Smooth muscle cell of the brain vasculature (primary cell): ENCODE data around the gene SLC9B2.
A peak's percentile ranks its signal among the peaks of the same experiment; 100 is the strongest.

Experiments used
- DNase-seq: peaks from one replicate; pipeline ENCODE4 v3.0.0-alpha.2; 2012; ENCODE audit warnings: low read depth, low spot score

Gene SLC9B2

DNA sequence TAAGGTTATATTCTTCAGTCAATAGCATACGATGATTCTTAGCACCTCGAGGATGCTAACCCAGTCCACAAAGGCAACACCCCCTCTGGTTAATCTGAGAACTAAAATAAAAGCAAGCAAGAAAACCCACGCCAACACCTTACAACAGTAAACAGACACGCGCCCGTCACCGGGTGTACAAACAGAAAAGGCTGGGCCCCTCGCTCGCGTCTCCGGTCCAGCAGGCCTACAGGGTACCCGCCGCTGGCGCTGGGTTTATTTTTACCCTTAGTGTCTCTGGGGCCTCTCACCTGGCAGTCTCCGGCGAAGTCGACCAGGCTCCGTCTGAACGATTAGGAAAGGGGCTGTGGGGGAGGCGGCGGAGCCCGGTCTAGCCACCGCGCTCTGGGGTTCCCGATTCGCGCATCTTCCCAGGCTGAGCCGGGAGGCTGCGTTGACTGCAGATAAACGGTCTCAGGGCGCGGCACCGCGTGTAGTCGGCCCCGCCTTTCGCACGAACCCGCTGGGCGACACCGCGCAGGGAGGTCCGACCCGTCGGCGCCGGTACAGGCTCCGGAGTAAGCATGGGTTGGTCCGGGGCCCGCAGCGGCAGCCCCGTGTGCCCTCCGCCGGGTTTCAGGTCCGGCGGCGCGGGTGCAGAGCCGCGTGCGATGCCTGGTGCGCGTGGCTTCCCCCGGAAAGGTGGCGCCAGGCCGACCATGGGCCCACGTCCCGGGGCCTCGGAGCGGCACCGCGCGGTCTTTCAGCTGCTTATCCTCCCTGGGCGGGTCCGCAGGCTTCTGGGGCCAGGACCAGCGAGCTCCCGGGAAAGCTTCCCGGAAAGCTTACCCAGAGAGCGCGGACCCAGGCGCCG is 441 bp downstream of the SLC9B2 start:
- peak; percentile 7 for DNase-seq

DNA sequence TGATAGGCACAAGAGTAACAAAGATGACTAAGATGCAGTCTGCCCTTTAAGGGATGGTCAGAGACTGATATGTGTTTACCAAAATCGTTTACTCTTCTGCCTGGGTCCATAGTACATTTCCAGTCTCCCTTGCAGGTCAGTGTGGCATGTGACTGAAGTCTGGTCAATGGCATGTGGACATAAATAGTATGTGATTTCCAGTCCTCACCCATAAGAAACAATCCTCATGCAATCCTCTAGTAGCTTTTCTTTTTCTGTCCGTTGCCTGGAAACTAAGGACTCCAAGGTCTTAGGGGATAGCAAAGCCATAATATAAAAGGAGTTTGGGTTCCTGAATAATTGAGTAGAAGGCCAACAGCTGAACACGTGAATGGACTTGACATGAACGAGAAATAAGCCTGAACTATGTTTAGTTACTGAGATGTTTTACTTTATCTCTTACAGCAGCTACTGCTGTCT is 1.1 kb downstream of the SLC9B2 start:
- DNase-seq, result no peak

DNA sequence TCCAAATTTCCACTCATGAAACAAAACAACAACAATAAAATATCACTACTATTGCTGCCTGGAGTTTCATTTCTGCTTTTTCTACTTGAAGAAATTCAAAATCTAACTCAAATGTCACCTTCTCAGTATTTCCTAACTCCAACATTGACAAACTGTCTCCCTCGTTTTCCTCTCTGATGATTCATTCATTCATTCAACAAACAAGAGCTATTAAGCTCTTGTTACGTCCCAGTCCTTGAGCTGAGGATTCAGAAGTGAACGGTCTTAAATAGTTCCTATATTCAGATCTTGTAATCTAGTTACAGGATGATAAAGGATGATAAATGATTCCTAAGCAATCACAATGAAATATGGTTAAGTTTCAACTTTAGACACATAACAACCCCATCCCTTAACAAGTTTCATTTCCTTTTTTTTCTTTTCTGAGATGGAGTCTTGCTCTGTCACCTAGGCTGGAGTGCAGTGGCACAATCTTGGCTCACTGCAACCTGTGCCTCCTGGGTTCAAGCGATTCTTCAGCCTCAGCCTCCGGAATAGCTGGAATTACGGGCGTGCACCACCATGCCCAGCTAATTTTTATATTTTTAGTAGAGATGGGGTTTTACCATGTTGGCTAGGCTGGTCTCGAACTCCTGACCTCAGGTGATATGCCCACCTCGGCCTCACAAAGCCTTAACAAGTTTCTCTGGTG is 1.7 kb downstream of the SLC9B2 start:
- no peak for DNase-seq

DNA sequence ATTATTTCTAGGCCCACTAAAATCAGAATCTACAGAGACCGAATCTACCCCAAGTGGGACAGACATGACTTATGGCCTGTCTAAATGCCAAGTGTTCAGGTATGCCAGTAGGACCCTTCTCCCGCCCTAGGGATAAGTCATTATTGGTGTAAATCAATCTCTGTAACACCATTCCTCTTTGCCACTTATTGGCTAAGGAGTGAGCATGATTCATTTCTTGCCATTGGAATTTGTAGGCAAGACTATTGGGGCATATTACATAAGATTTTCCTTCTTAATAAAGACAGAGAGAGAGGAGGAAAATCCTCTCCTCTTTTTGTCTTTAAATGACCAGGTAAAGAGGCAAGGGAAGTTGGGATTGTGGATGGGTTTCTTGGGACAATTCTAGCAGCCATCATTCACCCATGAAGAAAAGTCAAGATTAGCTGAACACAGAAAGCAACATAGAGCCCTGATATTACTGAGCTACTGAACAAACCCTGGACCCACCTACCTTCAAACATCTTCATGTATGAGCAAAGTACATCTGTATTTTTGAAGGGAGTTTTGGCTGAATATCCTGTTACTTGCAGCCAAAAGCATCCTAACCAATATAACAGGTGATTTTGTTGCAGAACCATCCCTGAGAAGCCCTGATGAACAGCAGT is 2.6 kb downstream of the SLC9B2 start:
- DNase-seq, result no peak

DNA sequence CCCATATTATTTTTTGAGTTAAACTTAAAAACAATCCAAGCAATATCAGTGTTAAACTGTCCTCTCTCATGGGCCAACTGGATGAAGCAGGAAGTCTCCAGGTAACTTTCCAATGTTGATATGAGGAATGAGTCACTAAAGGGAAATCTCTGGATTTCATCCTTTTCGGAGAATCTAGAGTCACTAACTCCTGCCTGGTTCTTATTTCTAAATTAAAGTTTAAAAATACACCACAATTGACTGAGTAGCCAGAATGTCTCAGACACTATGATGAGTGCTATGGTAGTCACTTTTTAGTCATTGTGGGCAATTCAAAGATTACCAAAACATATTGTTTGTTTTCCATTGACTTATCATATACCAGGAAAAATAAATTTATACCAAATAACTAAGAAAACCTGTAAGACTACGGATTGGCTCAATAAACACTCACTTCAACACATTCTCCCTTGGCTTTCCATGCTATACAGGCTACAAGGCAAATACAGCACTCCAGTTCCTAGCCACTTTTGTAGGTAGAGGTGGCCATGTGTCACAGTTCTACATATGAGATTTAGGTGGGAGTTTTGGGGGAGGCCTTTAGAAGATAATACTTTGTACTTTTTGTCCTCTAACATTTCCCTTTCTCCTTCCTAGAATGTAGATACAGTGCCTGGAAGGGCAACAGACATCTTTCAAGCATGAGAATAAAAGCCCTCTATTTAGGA is 8.6 kb downstream of the SLC9B2 start:
- DNase-seq, result no peak

DNA sequence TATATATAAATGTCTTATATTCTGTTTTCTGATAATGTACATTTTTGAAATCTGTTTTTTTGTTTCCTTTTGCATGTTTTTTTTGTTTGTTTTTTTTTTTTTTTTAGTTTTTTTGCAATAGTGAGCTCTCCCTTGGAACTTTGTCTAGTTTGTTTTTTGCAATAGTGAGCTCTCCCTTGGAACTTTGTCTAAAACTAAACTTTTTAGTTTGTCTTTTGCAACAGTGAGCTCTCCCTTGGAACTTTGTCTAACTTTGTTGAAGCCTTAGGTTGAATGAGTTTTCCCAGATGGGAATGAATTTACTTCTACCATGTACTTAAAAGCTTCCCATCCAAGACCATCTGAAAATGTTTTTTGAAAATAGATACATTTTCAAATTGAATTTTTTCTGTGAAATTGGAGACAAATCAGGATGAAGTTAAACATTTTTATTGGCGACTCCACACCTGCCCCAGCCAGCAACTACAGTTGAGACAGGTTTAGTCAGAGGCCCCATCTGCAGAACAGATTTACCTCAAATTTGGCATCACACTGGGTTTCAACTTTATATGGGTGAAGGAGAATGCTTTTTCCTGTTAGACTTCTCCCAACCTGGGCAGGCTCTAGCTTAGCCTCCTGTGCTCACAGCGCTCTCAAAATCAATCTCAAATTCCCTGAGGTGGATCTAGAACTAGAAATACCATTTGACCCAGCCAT is 16.0 kb downstream of the SLC9B2 start:
- DNase-seq, result no peak

DNA sequence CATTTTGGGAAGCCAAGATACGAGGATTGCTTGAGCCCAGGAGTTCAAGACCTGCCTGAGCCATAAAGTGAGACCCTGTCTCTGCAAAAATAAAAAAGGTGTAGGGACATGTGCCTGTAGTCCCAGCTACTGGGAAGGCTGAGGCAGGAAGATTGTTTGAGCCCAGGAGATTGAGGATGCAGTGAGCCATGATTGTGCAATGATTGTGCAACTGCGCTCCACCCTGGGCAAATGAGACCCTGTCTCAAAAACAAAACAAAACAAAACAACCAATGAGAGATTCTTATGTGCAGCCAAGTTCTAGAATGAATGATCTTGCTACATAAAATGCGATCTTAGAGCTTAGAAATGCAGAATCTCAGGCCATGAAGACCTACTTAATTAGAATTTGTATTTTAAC is 22.5 kb downstream of the SLC9B2 start:
- no peak for DNase-seq

DNA sequence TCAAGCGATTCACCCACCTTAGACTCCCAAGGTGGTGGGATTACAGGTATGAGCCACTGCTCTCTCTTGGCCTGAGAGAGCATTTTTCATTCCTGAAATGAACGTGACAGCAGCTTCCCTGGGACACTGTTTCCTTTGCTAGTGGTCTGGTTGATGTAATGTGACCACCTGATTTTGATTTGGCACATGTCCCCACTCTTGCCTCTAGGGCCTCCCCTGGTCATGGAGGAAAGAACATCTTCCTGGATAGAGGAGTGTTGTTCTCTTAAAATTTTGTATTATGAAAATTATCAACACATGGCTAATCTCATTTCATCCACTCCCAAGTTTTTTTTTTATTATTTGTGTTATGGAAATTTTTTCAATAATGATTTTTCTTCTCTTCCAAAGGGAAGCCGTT is 23.8 kb downstream of the SLC9B2 start:
- DNase-seq, result no peak

DNA sequence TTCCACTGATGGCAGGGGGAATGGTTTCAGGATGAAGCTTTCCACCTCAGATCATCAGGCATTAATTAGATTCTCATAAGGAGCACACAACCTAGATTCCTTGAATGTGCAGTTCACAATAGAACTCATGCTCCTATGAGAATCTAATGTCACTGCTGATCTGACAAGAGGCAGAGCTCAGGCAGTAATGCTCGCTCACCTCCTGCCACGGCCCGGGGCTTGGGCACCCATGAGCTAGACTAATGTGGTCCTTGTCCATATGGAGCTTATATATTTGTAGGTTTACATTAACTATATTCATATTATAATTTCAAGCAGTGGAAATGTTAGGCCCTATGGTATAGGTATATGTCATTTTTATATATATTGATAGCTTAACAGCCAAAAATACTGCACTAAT is 24.4 kb downstream of the SLC9B2 start:
- no peak for DNase-seq

DNA sequence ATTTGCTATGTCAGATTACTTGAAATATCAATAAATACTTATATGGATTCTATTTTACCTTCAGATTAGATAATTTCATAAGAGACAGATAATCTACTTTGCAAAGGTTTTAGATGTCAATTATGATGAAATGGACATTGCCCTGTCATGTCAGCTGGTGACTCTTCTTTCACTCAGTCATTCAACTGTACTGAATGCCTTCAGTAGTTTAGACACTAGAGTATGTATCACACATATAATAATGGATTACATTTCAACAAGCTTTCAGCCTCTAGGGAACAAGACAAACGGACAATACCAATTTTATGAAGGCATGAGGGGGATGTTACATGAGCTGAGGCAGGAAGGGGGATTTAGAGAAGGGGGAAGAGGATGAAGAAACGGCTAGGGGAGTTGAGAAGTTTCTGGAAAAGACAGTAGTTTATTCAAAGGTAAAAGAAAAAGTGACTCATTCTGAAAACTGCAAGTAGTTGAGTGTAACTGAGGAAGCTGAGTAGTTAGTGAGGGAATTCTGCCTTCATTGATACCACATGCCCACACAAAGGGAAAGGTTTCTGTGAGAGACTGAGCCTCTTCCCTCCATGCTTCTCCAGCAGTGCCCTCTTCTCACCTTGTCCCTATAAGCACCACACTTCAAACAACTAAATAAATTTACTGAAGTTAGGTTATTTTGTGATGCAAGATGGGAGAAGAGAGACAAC is 25.7 kb downstream of the SLC9B2 start:
- no peak for DNase-seq

DNA sequence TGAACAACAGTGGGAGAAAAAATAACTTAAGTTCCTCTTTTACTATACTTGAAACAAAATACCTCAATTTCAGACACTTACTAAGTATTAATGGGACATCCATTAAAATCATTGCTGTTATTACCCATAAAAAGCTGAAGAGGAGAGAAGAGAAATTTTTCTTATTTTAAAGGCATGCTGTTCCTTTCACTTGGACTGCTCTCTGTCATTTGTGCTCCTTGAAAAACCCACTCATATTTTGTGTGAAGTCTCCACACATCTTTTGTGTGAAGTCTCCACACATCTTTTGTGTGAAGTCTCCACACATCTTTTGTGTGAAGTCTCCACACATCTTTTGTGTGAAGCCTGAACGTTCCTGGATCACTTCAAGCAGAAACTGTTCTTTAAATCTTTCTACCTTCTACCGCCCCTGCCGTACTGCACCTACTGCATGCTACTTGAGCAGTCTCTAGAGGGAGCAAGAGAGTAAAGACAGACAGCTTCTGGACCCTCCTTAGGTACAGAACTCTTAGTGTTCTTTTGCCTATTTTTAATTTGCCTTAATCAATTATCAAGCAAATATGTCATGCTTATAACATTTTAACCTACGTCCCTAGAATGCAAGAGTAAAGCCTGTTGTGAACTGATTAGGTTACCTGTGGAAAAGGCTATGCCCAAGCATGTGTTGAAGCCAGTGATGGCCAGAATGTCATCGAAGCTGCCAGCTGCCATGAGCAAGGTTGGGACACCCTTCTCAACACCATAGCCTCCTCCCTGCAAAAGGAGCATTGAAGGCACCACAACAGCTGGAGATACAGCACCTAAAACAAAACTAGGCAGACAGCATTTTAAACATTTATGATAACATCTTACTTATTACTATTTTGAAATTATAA is 29.9 kb downstream of the SLC9B2 start:
- peak; percentile 12 for DNase-seq

DNA sequence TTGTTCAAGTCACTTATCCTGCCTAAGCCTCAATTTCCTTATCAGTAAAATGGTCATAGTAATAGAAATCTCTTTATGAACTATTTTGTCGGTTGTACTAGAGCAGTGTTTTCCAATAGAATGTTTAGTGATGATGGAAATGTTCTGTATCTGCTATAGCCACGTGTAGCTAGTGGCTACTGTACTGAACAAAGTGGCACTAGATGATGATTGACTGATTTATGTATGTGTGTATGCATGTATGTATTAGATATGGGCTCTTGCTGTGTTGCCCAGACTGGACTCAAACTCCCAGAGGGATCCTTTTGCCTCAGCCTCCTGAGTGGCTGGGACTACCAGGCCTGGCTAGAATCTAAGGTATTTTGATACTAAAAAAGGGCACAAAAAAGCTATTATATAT is 32.4 kb downstream of the SLC9B2 start:
- no peak for DNase-seq

DNA sequence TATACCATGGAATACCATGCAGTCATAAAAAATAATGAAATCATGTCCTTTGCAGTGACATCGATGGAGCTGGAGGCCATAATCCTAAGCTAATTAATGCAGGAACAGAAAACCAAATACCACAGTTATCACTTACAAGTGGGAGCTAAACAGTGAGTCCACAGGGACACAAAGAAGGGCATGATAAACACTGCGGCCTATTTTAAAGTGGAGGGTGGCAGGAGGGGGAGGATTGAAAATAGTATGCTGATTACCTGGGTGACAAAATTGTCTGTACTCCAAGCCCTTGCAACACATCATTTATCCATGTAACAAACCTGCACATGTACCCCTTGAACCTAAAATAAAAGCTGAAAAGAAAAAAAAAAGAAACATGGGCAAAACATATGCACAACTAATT is 40.4 kb downstream of the SLC9B2 start:
- no peak for DNase-seq

DNA sequence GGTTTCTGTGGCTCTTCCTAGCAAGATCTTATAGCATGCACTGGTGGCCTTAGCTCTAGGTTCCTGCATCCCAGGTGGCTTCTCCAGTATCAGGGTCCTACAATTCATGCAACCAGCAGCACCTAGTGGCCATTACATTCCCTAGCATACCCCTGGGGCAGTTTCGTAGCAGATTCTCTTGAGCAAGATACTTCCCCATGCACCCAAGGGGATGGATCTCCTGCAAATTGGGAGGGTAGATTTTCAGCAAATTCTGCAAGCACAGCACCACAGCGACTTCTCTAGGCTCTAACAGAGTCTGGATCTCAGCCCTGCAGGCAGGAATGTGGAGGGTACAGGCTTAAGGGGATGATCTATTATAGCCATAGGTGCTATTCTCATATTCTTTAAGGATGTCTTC is 44.0 kb downstream of the SLC9B2 start:
- DNase-seq, result no peak

DNA sequence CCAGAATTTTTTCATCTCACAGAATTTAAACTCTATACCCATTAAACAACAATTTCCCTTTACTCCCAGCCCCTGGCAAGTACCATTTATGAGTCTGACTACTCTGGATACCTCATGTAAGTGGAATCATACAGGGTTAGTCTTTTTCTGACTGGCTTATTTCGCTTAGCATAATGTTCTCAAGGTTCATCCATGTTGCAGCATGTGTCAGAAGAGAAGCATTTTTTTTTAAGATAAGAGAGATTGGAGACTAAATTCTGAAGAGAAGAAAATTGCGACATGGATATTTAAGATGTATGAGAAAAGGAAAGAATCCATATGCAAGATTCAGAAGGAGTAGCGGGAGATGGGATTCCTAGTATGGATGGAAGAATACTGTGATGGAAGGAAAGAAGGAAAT is 45.8 kb downstream of the SLC9B2 start:
- DNase-seq, result no peak

DNA sequence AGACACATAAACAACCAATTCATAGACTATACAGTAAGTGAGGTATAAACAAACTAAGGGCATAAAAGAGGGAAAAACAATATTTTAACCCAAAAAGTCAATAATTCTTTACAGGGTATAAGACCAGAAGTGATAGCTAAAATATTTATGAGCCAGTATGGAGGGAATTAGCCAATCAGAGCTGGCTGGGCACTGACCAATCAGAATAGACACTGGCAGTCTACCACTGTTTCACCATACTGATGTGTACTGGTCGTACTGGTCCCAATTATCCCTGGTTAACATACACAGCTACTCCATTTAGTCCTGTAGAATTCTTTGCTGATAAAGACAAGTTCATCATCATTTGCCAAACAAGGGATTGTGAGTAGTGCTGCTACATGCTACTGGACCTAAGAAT is 47.3 kb downstream of the SLC9B2 start:
- DNase-seq, result no peak

DNA sequence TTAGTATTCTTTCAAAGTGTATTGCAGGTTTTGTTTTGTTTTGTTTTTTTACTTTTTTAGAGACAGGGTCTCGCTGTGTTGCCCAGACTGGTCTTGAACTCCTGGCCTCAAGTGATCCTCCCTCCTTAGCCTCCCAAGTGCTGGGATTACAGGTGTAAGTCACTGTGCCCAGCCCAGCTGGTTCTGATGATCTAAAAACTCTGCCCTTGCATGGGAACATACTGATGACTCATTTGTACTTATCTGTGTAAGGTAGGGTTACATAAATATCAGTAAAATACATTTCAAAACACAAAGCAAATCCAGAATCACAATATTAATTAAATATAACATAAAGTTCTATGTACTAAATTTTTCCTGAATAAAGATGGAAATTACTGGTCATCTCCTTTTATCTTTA is 49.7 kb downstream of the SLC9B2 start:
- no peak for DNase-seq

DNA sequence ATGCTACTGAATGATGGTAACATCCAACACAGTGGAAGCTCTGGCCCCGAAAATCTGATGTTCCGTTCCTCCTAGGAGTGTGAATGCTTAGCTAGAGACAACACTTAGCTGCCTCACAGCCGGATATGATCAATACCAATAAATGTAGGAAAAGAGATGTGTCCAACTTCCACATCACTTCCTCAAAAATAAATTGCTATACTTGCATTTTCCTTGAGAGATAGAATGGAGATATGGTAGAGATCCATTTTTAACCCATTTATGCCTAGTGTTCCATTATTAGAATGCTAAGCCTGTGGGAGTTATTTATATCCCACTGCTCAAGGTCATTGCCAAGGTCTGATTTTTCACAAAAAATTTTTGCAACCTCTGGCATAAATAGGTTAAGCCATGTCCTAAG is 51.6 kb downstream of the SLC9B2 start:
- no peak for DNase-seq

DNA sequence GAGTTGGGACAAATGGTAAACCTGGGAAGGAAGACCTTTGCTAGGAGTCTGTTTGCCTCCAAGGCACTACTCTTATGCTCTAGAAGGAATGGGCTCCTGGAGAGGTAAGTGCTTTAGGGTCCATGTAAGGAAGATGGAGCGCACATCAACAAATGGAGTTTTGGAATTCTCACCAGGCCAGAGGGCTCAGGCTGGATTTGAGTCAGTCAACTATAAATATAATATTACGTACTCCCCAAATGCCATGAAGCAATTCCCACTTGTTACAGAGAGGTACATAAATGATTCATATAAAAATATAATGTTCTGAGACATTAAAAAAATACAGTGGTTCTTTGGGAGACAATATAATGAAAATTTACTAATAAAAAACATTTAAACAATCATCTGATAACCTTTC is 55.4 kb downstream of the SLC9B2 start:
- no peak for DNase-seq
